ENCODE data around the gene ZNF423. TPM values are rescaled to one million over a fixed set of nuclear protein-coding genes. Genes with fewer than 3 reads are reported as not detected.

ZNF423 gene
- total RNA-seq, 1 donor from 2014 or later: 49.8 TPM

GRCh38 chr16:49615576-49615975, 240.3 kb downstream of the ZNF423 start:
- H3K9me3 Mint-ChIP-seq (ENCODE audit: low read depth): peaks cover 11% of the 10 kb centered on the region
- H3K36me3 Mint-ChIP-seq (ENCODE audit: insufficient read depth): peaks cover 8% of the 10 kb centered on the region
- DNase-seq (ENCODE audit: low spot score, unreplicated experiment): no peak
- H3K27ac Mint-ChIP-seq: peak overlapping the region; percentile 38
- H3K27me3 Mint-ChIP-seq: no peaks in the 10 kb centered on the region
- H3K4me3 Mint-ChIP-seq (ENCODE audit: low read depth): no peak overlapping the region
- no peaks in the 10 kb centered on the region for H3K4me1 Mint-ChIP-seq (ENCODE audit: low read depth)
- TF ChIP-seq CTCF (IDR thresholded peaks at IDR 0.05; ENCODE audit: unreplicated experiment): no peak

DNA sequence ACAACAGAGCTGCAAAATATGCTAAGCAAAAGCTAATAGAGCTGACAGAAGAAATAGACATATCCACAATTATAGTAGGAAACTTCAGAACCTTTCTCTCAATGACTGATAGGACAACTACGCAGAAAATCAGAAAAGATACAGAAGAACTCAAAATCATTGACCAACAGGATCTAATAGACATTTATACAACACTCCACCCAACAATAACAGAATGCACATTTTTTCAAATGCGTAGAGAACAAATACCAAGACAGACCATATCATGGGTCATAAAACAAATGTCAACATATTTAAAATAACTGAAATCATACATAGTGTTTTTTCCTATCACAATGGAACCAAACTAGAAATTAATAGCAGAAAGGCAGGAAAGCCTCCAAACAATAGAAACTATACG, 244.9 kb downstream of the ZNF423 start:
- no peak for DNase-seq (ENCODE audit: low spot score, unreplicated experiment)
- no peaks in the 10 kb centered on the region for H3K27me3 Mint-ChIP-seq
- H3K9me3 Mint-ChIP-seq (ENCODE audit: low read depth): peaks cover 11% of the 10 kb centered on the region
- TF ChIP-seq CTCF (IDR thresholded peaks at IDR 0.05; ENCODE audit: unreplicated experiment): no peak
- no peak overlapping the region for H3K4me3 Mint-ChIP-seq (ENCODE audit: low read depth)
- peaks cover 6% of the 10 kb centered on the region for H3K4me1 Mint-ChIP-seq (ENCODE audit: low read depth)
- H3K36me3 Mint-ChIP-seq (ENCODE audit: insufficient read depth): peaks cover 8% of the 10 kb centered on the region
- H3K27ac Mint-ChIP-seq: no peak overlapping the region

DNA sequence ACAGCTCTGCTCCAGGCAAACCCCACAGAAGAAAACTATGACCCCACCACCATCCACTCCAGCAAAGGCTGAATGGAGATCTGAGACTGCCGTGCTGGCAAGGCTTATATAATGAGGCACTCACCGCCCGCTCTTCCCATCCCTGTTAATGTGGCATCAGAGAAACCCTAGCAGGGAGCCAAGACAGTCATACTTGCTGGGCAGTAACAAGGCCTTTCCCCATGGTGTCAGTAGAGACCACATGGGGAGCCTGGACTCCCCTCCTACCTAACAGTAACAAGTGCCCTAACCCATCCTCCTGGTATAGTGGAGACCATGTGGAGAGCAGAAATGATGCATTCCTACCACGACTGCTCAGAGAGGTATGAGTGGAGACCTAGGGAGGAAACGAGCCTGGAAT, 247.1 kb downstream of the ZNF423 start:
- TF ChIP-seq CTCF (IDR thresholded peaks at IDR 0.05; ENCODE audit: unreplicated experiment): peak; percentile 54
- peaks cover 8% of the 10 kb centered on the region for H3K36me3 Mint-ChIP-seq (ENCODE audit: insufficient read depth)
- no peaks in the 10 kb centered on the region for H3K27me3 Mint-ChIP-seq
- no peak overlapping the region for H3K4me3 Mint-ChIP-seq (ENCODE audit: low read depth)
- peaks cover 6% of the 10 kb centered on the region for H3K4me1 Mint-ChIP-seq (ENCODE audit: low read depth)
- DNase-seq (ENCODE audit: low spot score, unreplicated experiment): no peak
- H3K27ac Mint-ChIP-seq: peak overlapping the region; percentile 71
- H3K9me3 Mint-ChIP-seq (ENCODE audit: low read depth): peaks cover 11% of the 10 kb centered on the region

- Mint-ChIP-seq H3K4me1 (ENCODE audit: low read depth) (peaks cover 6% of the 10 kb centered on the region), H3K27me3 (no peaks in the 10 kb centered on the region), H3K9me3 (ENCODE audit: low read depth) (peaks cover 11% of the 10 kb centered on the region), H3K4me3 (ENCODE audit: low read depth) (no peak overlapping the region), H3K36me3 (ENCODE audit: insufficient read depth) (peaks cover 4% of the 10 kb centered on the region), H3K27ac (peak overlapping the region; percentile 26)
- no peak for TF ChIP-seq CTCF (IDR thresholded peaks at IDR 0.05; ENCODE audit: unreplicated experiment)
- DNase-seq (ENCODE audit: low spot score, unreplicated experiment): no peak
Observed at GRCh38 chr16:49608098-49608497, 247.8 kb downstream of the ZNF423 start.

GRCh38 chr16:49605536-49606254, 250.2 kb downstream of the ZNF423 start:
- DNase-seq (ENCODE audit: low spot score, unreplicated experiment): no peak
- Mint-ChIP-seq H3K36me3 (ENCODE audit: insufficient read depth) (no peaks in the 10 kb centered on the region), H3K27ac (no peak overlapping the region), H3K9me3 (ENCODE audit: low read depth) (no peaks in the 10 kb centered on the region), H3K27me3 (no peaks in the 10 kb centered on the region), H3K4me3 (ENCODE audit: low read depth) (no peak overlapping the region), H3K4me1 (ENCODE audit: low read depth) (peaks cover 6% of the 10 kb centered on the region)
- TF ChIP-seq CTCF (IDR thresholded peaks at IDR 0.05; ENCODE audit: unreplicated experiment): no peak
